ACC112 (cell line): ENCODE measurements around the gene LYG2.
"Not testable (repeated sequence)": the region's sequence is repeated elsewhere in the genome, so short reads cannot be mapped to it uniquely, and the experiment has no call there.

Source experiments
- H2AFZ ChIP-seq: fragments of 200-600 bp; sonication (generic); one replicate; pipeline ENCODE4 v1.6.0; 2017; ENCODE audit warnings: antibody characterized with exemption, low read length; ENCODE audit not compliant: unreplicated experiment
- H3K27ac ChIP-seq: fragments of 200-600 bp; sonication (generic); 2 replicates; pipeline ENCODE4 v1.5.1; 2014; ENCODE audit warnings: low read depth, mild to moderate bottlenecking, antibody characterized with exemption, low read length, moderate library complexity
- H3K27me3 ChIP-seq: fragments of 200-600 bp; sonication (generic); 2 replicates; pipeline ENCODE4 v1.6.1; 2014; ENCODE audit warnings: mild to moderate bottlenecking, antibody characterized with exemption, low read length, moderate library complexity, mixed read lengths; ENCODE audit not compliant: insufficient read depth
- H3K36me3 ChIP-seq: fragments of 200-600 bp; sonication (generic); 2 replicates; pipeline ENCODE4 v1.6.1; 2016; ENCODE audit warnings: mild to moderate bottlenecking, antibody characterized with exemption, low read length, moderate library complexity, mixed read lengths; ENCODE audit not compliant: insufficient read depth
- H3K4me1 ChIP-seq: fragments of 200-600 bp; sonication (generic); one replicate; pipeline ENCODE4 v1.6.1; 2016; ENCODE audit warnings: low read length, mixed read lengths; ENCODE audit not compliant: insufficient read depth, unreplicated experiment, control insufficient read depth
- H3K4me3 ChIP-seq: fragments of 200-600 bp; sonication (generic); 2 replicates; pipeline ENCODE4 v1.5.1; 2014; ENCODE audit warnings: mild to moderate bottlenecking, low read depth, low read length
- H3K79me2 ChIP-seq: fragments of 200-600 bp; sonication (generic); one replicate; pipeline ENCODE4 v1.6.0; 2016; ENCODE audit warnings: low read length; ENCODE audit not compliant: control insufficient read depth, unreplicated experiment, insufficient read depth

Gene LYG2

GRCh38 chr2:99260184-99260583 lies 4.7 kb upstream of the LYG2 start:
- Histone ChIP-seq H3K79me2 (no peaks in the 10 kb centered on the region), H2AFZ (no peak overlapping the region), H3K27me3 (no peaks in the 10 kb centered on the region), H3K4me1 (no peaks in the 10 kb centered on the region), H3K4me3 (no peak overlapping the region), H3K36me3 (no peaks in the 10 kb centered on the region), H3K27ac (no peak overlapping the region)

GRCh38 chr2:99259465-99259864 lies 4.0 kb upstream of the LYG2 start:
- H3K4me3 ChIP-seq, result no peak overlapping the region
- H3K36me3 ChIP-seq, result no peaks in the 10 kb centered on the region
- H3K27ac ChIP-seq, result no peak overlapping the region
- no peaks in the 10 kb centered on the region for H3K4me1 ChIP-seq
- no peak overlapping the region for H2AFZ ChIP-seq
- no peaks in the 10 kb centered on the region for H3K27me3 ChIP-seq
- no peaks in the 10 kb centered on the region for H3K79me2 ChIP-seq

GRCh38 chr2:99256677-99257076 lies 1.2 kb upstream of the LYG2 start:
- Histone ChIP-seq H3K27ac (no peak overlapping the region), H3K27me3 (no peaks in the 10 kb centered on the region), H3K4me1 (no peaks in the 10 kb centered on the region), H3K36me3 (no peaks in the 10 kb centered on the region), H3K79me2 (no peaks in the 10 kb centered on the region), H2AFZ (no peak overlapping the region), H3K4me3 (no peak overlapping the region)

- H3K4me1 ChIP-seq, result no peaks in the 10 kb centered on the region
- no peaks in the 10 kb centered on the region for H3K79me2 ChIP-seq
- no peak overlapping the region for H3K4me3 ChIP-seq
- no peaks in the 10 kb centered on the region for H3K36me3 ChIP-seq
- no peak overlapping the region for H2AFZ ChIP-seq
- H3K27me3 ChIP-seq, result no peaks in the 10 kb centered on the region
- no peak overlapping the region for H3K27ac ChIP-seq
Observed at GRCh38 chr2:99249951-99250350, 5.5 kb downstream of the LYG2 start.

DNA sequence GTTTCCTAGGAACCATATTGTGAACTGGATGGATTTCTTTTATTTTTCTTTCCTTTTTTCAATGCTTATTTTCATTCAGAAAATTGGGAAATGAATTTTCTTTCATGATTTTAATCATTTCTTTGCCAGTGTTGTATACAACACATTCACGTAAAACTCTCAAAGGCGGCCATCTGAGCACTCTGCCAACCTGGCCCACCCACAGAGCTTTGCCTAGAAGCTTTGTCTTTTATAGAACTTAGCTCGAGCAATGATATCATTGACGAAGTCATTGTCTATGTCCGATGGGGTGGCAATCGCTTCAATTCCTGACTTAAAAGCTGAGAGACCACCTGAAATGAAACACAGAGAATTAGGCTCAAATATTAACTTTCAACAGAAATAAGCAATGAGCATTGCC lies 13.3 kb downstream of the LYG2 start:
- Histone ChIP-seq H2AFZ (no peak overlapping the region), H3K4me1 (no peaks in the 10 kb centered on the region), H3K36me3 (no peaks in the 10 kb centered on the region), H3K79me2 (no peaks in the 10 kb centered on the region), H3K4me3 (no peak overlapping the region), H3K27ac (no peak overlapping the region), H3K27me3 (no peaks in the 10 kb centered on the region)

GRCh38 chr2:99240431-99240830 lies 15.0 kb downstream of the LYG2 start:
- Histone ChIP-seq H3K79me2 (no peaks in the 10 kb centered on the region), H3K27ac (no peak overlapping the region), H3K36me3 (no peaks in the 10 kb centered on the region), H3K4me3 (no peak overlapping the region), H3K4me1 (no peaks in the 10 kb centered on the region), H3K27me3 (no peaks in the 10 kb centered on the region), H2AFZ (no peak overlapping the region)

GRCh38 chr2:99238599-99238998 lies 16.9 kb downstream of the LYG2 start:
- Histone ChIP-seq H3K79me2 (no peaks in the 10 kb centered on the region), H3K4me3 (no peak overlapping the region), H3K36me3 (no peaks in the 10 kb centered on the region), H3K27me3 (no peaks in the 10 kb centered on the region), H3K27ac (no peak overlapping the region), H2AFZ (no peak overlapping the region), H3K4me1 (no peaks in the 10 kb centered on the region)

DNA sequence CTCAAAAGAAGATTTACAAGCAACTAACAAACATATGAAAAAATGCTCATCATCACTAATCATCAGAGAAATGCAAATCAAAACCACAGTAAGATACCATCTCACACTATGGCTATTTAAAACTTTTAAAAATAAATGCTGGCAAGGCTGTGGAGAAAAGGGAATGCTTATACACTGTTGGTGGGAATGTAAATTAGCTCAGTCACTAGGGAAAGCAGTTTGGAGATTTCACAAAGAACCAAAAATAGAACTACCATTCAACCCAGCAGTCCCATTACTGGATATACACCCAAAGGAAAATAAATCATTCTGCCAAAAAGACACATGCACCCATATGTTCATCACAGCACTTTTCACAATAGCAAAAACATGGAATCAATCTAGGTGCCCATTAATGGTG lies 22.3 kb downstream of the LYG2 start:
- H3K27me3 ChIP-seq, H3K79me2 ChIP-seq, H3K36me3 ChIP-seq, H2AFZ ChIP-seq, H3K4me1 ChIP-seq, H3K27ac ChIP-seq, H3K4me3 ChIP-seq: not testable (repeated sequence)

DNA sequence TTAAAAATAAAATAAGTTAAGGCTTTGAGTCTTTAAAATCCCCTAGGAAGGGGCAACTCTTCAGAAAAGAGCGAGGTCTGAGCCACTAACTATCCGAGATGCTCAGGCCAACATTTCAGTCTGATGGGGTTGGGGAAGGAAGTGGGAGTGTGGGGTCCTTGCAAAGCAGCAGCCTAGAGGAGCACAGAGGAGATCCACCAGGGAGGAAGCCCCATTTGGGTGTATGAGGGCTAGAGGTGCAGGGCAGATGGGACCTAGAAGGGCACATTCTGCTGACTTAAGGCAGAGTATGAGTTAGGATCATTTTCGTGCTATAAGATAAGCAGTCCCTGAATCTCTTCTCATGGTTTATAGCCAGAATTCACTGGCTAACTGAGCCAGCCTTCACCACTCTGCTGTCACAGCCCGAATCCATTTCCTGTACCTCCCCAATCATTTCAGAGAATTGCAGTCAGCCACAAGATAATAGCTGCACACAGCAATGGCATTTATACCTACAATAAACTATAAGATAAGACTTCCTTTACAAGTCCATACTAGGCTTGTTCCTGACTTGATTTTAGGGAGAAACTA lies 37.5 kb downstream of the LYG2 start:
- Histone ChIP-seq H3K27me3 (no peaks in the 10 kb centered on the region), H3K36me3 (no peaks in the 10 kb centered on the region), H3K4me1 (no peaks in the 10 kb centered on the region), H3K4me3 (no peak overlapping the region), H2AFZ (no peak overlapping the region), H3K27ac (no peak overlapping the region), H3K79me2 (no peaks in the 10 kb centered on the region)

GRCh38 chr2:99216096-99216495 lies 39.4 kb downstream of the LYG2 start:
- H3K79me2 ChIP-seq, result no peaks in the 10 kb centered on the region
- no peaks in the 10 kb centered on the region for H3K4me1 ChIP-seq
- H3K36me3 ChIP-seq, result no peaks in the 10 kb centered on the region
- H3K4me3 ChIP-seq, result no peak overlapping the region
- no peak overlapping the region for H3K27ac ChIP-seq
- no peak overlapping the region for H2AFZ ChIP-seq
- no peaks in the 10 kb centered on the region for H3K27me3 ChIP-seq

- Histone ChIP-seq H3K79me2 (no peaks in the 10 kb centered on the region), H2AFZ (no peak overlapping the region), H3K27me3 (no peaks in the 10 kb centered on the region), H3K4me1 (no peaks in the 10 kb centered on the region), H3K4me3 (no peak overlapping the region), H3K27ac (no peak overlapping the region), H3K36me3 (peaks cover 9% of the 10 kb centered on the region; the same call in 1 of the 2 replicates)
Observed at GRCh38 chr2:99205491-99205890, 50.0 kb downstream of the LYG2 start.
